Naive thymus-derived CD4-positive, alpha-beta T cell (primary cell): Measurements from ENCODE around the gene COX6B1. TPM values are rescaled to one million over a fixed set of nuclear protein-coding genes. Genes with fewer than 3 reads are reported as not detected.

ENCODE experiments used
- ATAC-seq: fragments of 150-1000 bp; cut with Tn5 transposase; 2 replicates; pipeline ENCODE4 v1.10.0; 2021; ENCODE audit warnings: mild to moderate bottlenecking, moderate library complexity
- CTCF ChIA-PET: fragments of 350-600 bp; sonication (Branson Sonifier 250); formaldehyde crosslinking; loops from one replicate; lab custom pipeline; 2021; ENCODE audit warnings: antibody characterized with exemption; lab: Charles Lee
- POLR2A ChIA-PET: fragments of 350-600 bp; sonication (Branson Sonifier 250); formaldehyde crosslinking; loops from one replicate; lab custom pipeline; 2021; ENCODE audit warnings: antibody characterized with exemption, inconsistent platforms; lab: Charles Lee
- DNase-seq, 9 donors: peaks; one replicate each; pipeline versions ENCODE4 v3.0.0 to v3.0.0-alpha.2; 2020 to 2022; ENCODE audit warnings: mixed read lengths in 1 of 9
- H3K27ac ChIP-seq: one replicate; pipeline ENCODE4 v1.7.0; 2013; ENCODE audit warnings: mild to moderate bottlenecking, low read depth, low read length, moderate library complexity
- H3K27me3 ChIP-seq, 2 donors: one replicate each; pipeline ENCODE4 v1.7.0; 2013; ENCODE audit warnings: low read length in 2 of 2, mild to moderate bottlenecking in 2 of 2, moderate library complexity in 2 of 2; ENCODE audit not compliant: control insufficient read depth in 2 of 2, insufficient read depth in 2 of 2
- H3K36me3 ChIP-seq, 3 experiments: 1 replicate in 2 of 3; 2 replicates in 1 of 3; pipeline ENCODE4 v1.7.0; 2013; ENCODE audit warnings: low read length in 3 of 3, mild to moderate bottlenecking in 3 of 3, moderate library complexity in 1 of 3; ENCODE audit not compliant: insufficient read depth in 3 of 3, control insufficient read depth in 2 of 3
- H3K4me1 ChIP-seq, 2 donors: one replicate each; pipeline ENCODE4 v1.7.0; 2013; ENCODE audit warnings: low read length in 2 of 2, mild to moderate bottlenecking in 2 of 2, moderate library complexity in 1 of 2; ENCODE audit not compliant: control insufficient read depth in 2 of 2, insufficient read depth in 2 of 2
- H3K4me3 ChIP-seq: 2 replicates; pipeline ENCODE4 v1.7.0; 2013; ENCODE audit warnings: mild to moderate bottlenecking, low read length
- H3K9me3 ChIP-seq, 3 experiments: 1 replicate in 2 of 3; 2 replicates in 1 of 3; pipeline ENCODE4 v1.7.0; 2013; ENCODE audit warnings: low read length in 3 of 3; ENCODE audit not compliant: control insufficient read depth in 2 of 3
- H3K27ac Mint-ChIP-seq, 9 donors: one replicate each; pipeline ENCODE4 v1.8.0; 2020 to 2022; ENCODE audit warnings: mixed read lengths in 9 of 9, mild to moderate bottlenecking in 8 of 9, moderate library complexity in 5 of 9, inconsistent platforms in 2 of 9
- H3K27me3 Mint-ChIP-seq, 5 donors: one replicate each; pipeline ENCODE4 v1.8.0; 2021 to 2022; ENCODE audit warnings: mixed read lengths in 5 of 5, mild to moderate bottlenecking in 1 of 5
- H3K36me3 Mint-ChIP-seq, 5 donors: one replicate each; pipeline ENCODE4 v1.8.0; 2020 to 2022; ENCODE audit warnings: mixed read lengths in 5 of 5, mild to moderate bottlenecking in 3 of 5, inconsistent platforms in 1 of 5
- H3K4me1 Mint-ChIP-seq, 7 donors: one replicate each; pipeline ENCODE4 v1.8.0; 2020 to 2022; ENCODE audit warnings: mixed read lengths in 7 of 7, mild to moderate bottlenecking in 3 of 7, inconsistent platforms in 1 of 7
- H3K4me3 Mint-ChIP-seq, 10 donors: one replicate each; pipeline ENCODE4 v1.8.0; 2020 to 2022; ENCODE audit warnings: mild to moderate bottlenecking in 10 of 10, mixed read lengths in 10 of 10, moderate library complexity in 6 of 10, inconsistent platforms in 2 of 10
- H3K9me3 Mint-ChIP-seq, 11 donors: one replicate each; pipeline ENCODE4 v1.8.0; 2020 to 2022; ENCODE audit warnings: mixed read lengths in 11 of 11, mild to moderate bottlenecking in 4 of 11, inconsistent platforms in 1 of 11, moderate library complexity in 1 of 11
- intact Hi-C, 2 donors: fragments of 100-400 bp; cut with micrococcal nuclease; formaldehyde crosslinking; loops; one replicate each; pipeline ENCODE4 v1.15.1; 2023
- polyA plus RNA-seq, 2 donors: library from polyadenylated mRNA; unstranded; fragments of 300-500 nt; fragmentation: Illumina TruSeq; gene quantifications; one replicate each; pipeline ENCODE4 v1.2.3, GENCODE V29; 2021
- total RNA-seq, 6 experiments: library from RNA in 5 of 6; stranded (reverse) in 5 of 6; gene quantifications; 1 replicate in 5 of 6; 2 replicates in 1 of 6; pipeline ENCODE4 v1.2.3 and lab custom pipeline; 2021 to 2026

Gene COX6B1
- total and polyA plus RNA-seq, 7 experiments from 2014 or later = 172 to 873 (median 237) TPM

- POLR2A ChIA-PET = interaction anchor here (0.6 kb wide), 1 partner anchor 239 kb away, joined by 3 read pairs; no protein-coding TSS in a partner anchor
- CTCF ChIA-PET = interaction anchor here (0.7 to 1.6 kb wide), 5 partner anchors 10 to 190 kb away, joined by 3 to 12 read pairs (median 6); no protein-coding TSS in a partner anchor
These were observed 43.9 kb downstream of the COX6B1 start for GRCh38 chr19:35692010-35692409.

DNA sequence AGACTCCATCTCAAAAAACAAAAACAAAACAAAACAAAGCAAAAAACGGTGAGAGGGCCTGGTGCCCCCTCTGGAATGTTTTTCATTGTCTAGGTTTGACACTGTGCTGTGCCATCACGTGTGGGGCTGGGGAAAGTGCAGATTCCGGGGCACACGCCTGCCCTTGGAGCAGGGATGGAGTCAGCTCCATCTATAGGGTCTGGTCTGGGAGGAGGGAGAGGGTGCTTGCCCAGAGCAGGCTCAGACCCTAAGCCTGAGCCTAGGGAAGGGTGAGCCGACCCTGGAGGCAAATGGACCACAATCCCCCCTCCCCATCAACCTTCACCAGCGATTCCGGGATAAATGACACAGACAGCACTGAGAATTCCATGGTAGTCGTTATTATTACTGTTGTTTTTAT, 45.3 kb downstream of the COX6B1 start:
- H3K27ac Mint-ChIP-seq = peak overlapping the region in 2 of 9 donors; percentile 6 to 32

More at GRCh38 chr19:35692010-35692409, 43.9 kb downstream of the COX6B1 start:
- Histone ChIP-seq H3K27me3 (no peaks in the 10 kb centered on the region), H3K4me3 (no peak overlapping the region), H3K27ac (no peak overlapping the region), H3K36me3 (no peaks in the 10 kb centered on the region), H3K9me3 (no peaks in the 10 kb centered on the region), H3K4me1 (no peaks in the 10 kb centered on the region)
- no peaks in the 10 kb centered on the region for H3K36me3 Mint-ChIP-seq
- no peak for DNase-seq
- H3K27ac Mint-ChIP-seq = peak overlapping the region in 1 of 9 donors; percentile 37
- intact Hi-C loops = loop anchor here (2.0 to 5.0 kb wide), 5 partner anchors 57 to 480 kb away; partner anchors contain the start of genes TMEM147 (in 2 of the 2), APLP1 (in 1 of the 2) and LIN37 (in 1 of the 2)
- peaks cover 0 to 2% (median 0%) of the 10 kb centered on the region in 5 donors for H3K27me3 Mint-ChIP-seq
- peaks cover 0 to 17% (median 0%) of the 10 kb centered on the region in 7 donors for H3K4me1 Mint-ChIP-seq
- H3K9me3 Mint-ChIP-seq = no peaks in the 10 kb centered on the region
- no peak overlapping the region for H3K4me3 Mint-ChIP-seq
- no peak for ATAC-seq

DNA sequence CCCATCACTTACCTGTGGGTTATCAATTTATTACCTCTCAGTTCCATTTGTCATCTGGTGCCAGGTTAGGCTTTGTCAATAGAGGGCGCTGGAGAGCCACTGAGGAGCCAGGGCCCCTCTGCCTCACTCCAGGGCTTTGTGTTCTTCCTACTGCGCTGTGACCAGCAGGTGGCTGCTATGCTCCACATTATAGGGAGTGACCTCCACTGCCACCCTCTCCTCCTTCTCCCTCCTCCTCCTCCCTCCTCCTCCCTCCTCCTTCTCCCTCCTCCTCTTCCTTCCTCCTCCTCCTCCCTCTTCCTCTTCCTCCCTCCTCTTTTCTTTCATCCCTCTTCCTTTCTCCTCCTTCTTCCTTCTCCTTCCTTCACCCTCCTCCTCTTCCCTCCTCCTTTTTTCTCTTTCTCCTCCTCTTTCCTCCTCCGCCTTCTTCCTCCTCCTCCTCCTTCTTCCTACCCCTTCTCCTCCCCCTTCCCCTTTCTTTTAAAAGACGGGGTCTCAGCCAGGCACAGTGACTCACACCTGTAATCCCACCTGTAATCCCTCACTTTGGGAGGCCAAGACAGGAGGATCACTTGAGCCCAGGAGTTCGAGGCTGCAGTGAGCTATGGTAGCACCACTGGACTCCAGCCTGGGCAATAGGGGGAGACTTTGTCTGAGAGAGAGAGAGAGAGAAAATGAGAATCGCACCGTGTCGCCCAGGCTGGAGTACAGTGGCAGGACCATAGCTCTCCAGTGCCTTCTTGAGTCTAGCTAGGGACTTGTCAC, 45.9 kb downstream of the COX6B1 start:
- POLR2A ChIA-PET = interaction anchor here (0.6 to 1.1 kb wide), 3 partner anchors 22 to 485 kb away, joined by 3 to 4 read pairs (median 3); partner anchors contain the start of gene COX6B1
- H3K36me3 ChIP-seq = no peaks in the 10 kb centered on the region
- CTCF ChIA-PET = interaction anchor here (0.6 to 1.6 kb wide), 12 partner anchors 9 to 60 kb away, joined by 3 to 8 read pairs (median 4); partner anchors contain the start of gene ZBTB32

More for the DNA sequence above, 45.3 kb downstream of the COX6B1 start:
- H3K27me3 Mint-ChIP-seq = no peaks in the 10 kb centered on the region
- H3K9me3 Mint-ChIP-seq = no peaks in the 10 kb centered on the region
- H3K4me1 ChIP-seq = no peaks in the 10 kb centered on the region
- H3K4me3 ChIP-seq = no peak overlapping the region
- no peaks in the 10 kb centered on the region for H3K27me3 ChIP-seq
- no peaks in the 10 kb centered on the region for H3K36me3 Mint-ChIP-seq
- no peaks in the 10 kb centered on the region for H3K9me3 ChIP-seq
- no peak overlapping the region for H3K4me3 Mint-ChIP-seq
- intact Hi-C loops = loop anchor here (1.0 to 5.0 kb wide), 12 partner anchors 9 to 479 kb away; partner anchors contain the start of genes TMEM147 (in 2 of the 2), APLP1 (in 1 of the 2), ARHGAP33 (in 1 of the 2) and LIN37 (in 1 of the 2)
- DNase-seq (no peak), ATAC-seq (no peak)
- H3K36me3 ChIP-seq = no peaks in the 10 kb centered on the region
- H3K27ac ChIP-seq = no peak overlapping the region
- ChIA-PET POLR2A (interaction anchor here (0.6 to 1.1 kb wide), 2 partner anchors 9 to 35 kb away, joined by 3 to 8 read pairs; no protein-coding TSS in a partner anchor), CTCF (interaction anchor here (0.6 to 1.6 kb wide), 7 partner anchors 9 to 239 kb away, joined by 3 to 12 read pairs (median 3); partner anchors contain the start of gene LIN37)
- peaks cover 0 to 22% (median 0%) of the 10 kb centered on the region in 7 donors for H3K4me1 Mint-ChIP-seq

GRCh38 chr19:35695895-35696422, 47.8 kb downstream of the COX6B1 start:
- DNase-seq = no peak
- Mint-ChIP-seq H3K36me3 (no peaks in the 10 kb centered on the region), H3K9me3 (no peaks in the 10 kb centered on the region), H3K27ac (peak overlapping the region in 1 of 9 donors; percentile 10), H3K4me3 (no peak overlapping the region), H3K27me3 (no peaks in the 10 kb centered on the region), H3K4me1 (peaks cover 0 to 32% (median 0%) of the 10 kb centered on the region in 7 donors)
- H3K4me1 ChIP-seq = no peaks in the 10 kb centered on the region
- CTCF ChIA-PET = interaction anchor here (0.6 to 1.4 kb wide), 5 partner anchors 11 to 188 kb away, joined by 3 to 4 read pairs (median 4); partner anchors contain the start of gene LIN37
- no peak overlapping the region for H3K27ac ChIP-seq
- no peak for ATAC-seq
- intact Hi-C loops = no loop called here
- POLR2A ChIA-PET = interaction anchor here (0.8 kb wide), 1 partner anchor 12 kb away, joined by 3 read pairs; no protein-coding TSS in a partner anchor
- H3K27me3 ChIP-seq = no peaks in the 10 kb centered on the region
- no peaks in the 10 kb centered on the region for H3K36me3 ChIP-seq
- H3K9me3 ChIP-seq = no peaks in the 10 kb centered on the region
- no peak overlapping the region for H3K4me3 ChIP-seq

More for the DNA sequence above, 45.9 kb downstream of the COX6B1 start:
- intact Hi-C loops = loop anchor here (1.0 to 5.0 kb wide), 12 partner anchors 8 to 478 kb away; partner anchors contain the start of genes TMEM147 (in 2 of the 2), APLP1 (in 1 of the 2), ARHGAP33 (in 1 of the 2) and LIN37 (in 1 of the 2)
- Mint-ChIP-seq H3K36me3 (no peaks in the 10 kb centered on the region), H3K27me3 (no peaks in the 10 kb centered on the region), H3K4me1 (peaks cover 0 to 27% (median 0%) of the 10 kb centered on the region in 7 donors), H3K9me3 (no peaks in the 10 kb centered on the region), H3K27ac (peak overlapping the region in 4 of 9 donors; percentile 6 to 62 (median 40)), H3K4me3 (no peak overlapping the region)
- Histone ChIP-seq H3K27ac (no peak overlapping the region), H3K27me3 (no peaks in the 10 kb centered on the region), H3K9me3 (no peaks in the 10 kb centered on the region), H3K4me3 (no peak overlapping the region), H3K4me1 (no peaks in the 10 kb centered on the region)
- ATAC-seq (peak; percentile 100), DNase-seq (peak; percentile 75 to 93 (median 86))

- POLR2A ChIA-PET = interaction anchor here (0.5 to 0.8 kb wide), 2 partner anchors 16 to 432 kb away, joined by 3 read pairs; no protein-coding TSS in a partner anchor
These were observed 48.7 kb downstream of the COX6B1 start for GRCh38 chr19:35696835-35697234.

More at GRCh38 chr19:35696835-35697234, 48.7 kb downstream of the COX6B1 start:
- Histone ChIP-seq H3K9me3 (no peaks in the 10 kb centered on the region), H3K27ac (no peak overlapping the region), H3K4me3 (no peak overlapping the region), H3K4me1 (no peaks in the 10 kb centered on the region), H3K27me3 (no peaks in the 10 kb centered on the region), H3K36me3 (no peaks in the 10 kb centered on the region)
- DNase-seq = no peak
- Mint-ChIP-seq H3K4me1 (peaks cover 0 to 32% (median 0%) of the 10 kb centered on the region in 7 donors), H3K9me3 (no peaks in the 10 kb centered on the region), H3K27ac (no peak overlapping the region), H3K4me3 (peak overlapping the region in 1 of 10 donors; percentile 12), H3K36me3 (no peaks in the 10 kb centered on the region), H3K27me3 (no peaks in the 10 kb centered on the region)
- CTCF ChIA-PET = interaction anchor here (0.6 to 1.5 kb wide), 8 partner anchors 16 to 340 kb away, joined by 3 to 4 read pairs (median 3); partner anchors contain the start of gene LIN37
- intact Hi-C loops = no loop called here
- ATAC-seq = no peak
